ENCODE measurements around the gene CYB5RL.

Gene CYB5RL

GRCh38 chr1:54177726-54178125, 22.1 kb downstream of the CYB5RL start:
- no peak for FAIRE-seq
- TF ChIP-seq POU2F2 (IDR thresholded peaks at IDR 0.05; ENCODE audit: low read depth, low read length) (no peak), POLR2A (IDR thresholded peaks at IDR 0.05; ENCODE audit: low read depth, low read length) (no peak), PAX5 (IDR thresholded peaks at IDR 0.05; ENCODE audit: insufficient read depth, low read length, severe bottlenecking) (no peak), POLR2AphosphoS5 (IDR thresholded peaks at IDR 0.05; ENCODE audit: low read depth, low read length) (no peak), TAF1 (IDR thresholded peaks at IDR 0.05; ENCODE audit: low read depth, low read length) (no peak), SPI1 (IDR thresholded peaks at IDR 0.05; ENCODE audit: low read depth, low read length) (no peak)
- DNase-seq (ENCODE audit: insufficient read length, low spot score): no peak

- FAIRE-seq (no peak), DNase-seq (ENCODE audit: insufficient read length, low spot score) (no peak)
- no peak for TF ChIP-seq PAX5 (IDR thresholded peaks at IDR 0.05; ENCODE audit: insufficient read depth, low read length, severe bottlenecking)
- TF ChIP-seq POU2F2 (IDR thresholded peaks at IDR 0.05; ENCODE audit: low read depth, low read length): no peak
- TF ChIP-seq POLR2AphosphoS5 (IDR thresholded peaks at IDR 0.05; ENCODE audit: low read depth, low read length): no peak
- TF ChIP-seq TAF1 (IDR thresholded peaks at IDR 0.05; ENCODE audit: low read depth, low read length): no peak
- no peak for TF ChIP-seq POLR2A (IDR thresholded peaks at IDR 0.05; ENCODE audit: low read depth, low read length)
- no peak for TF ChIP-seq SPI1 (IDR thresholded peaks at IDR 0.05; ENCODE audit: low read depth, low read length)
Observed at GRCh38 chr1:54176621-54177327, 23.1 kb downstream of the CYB5RL start.

GRCh38 chr1:54174106-54174505, 25.7 kb downstream of the CYB5RL start:
- DNase-seq (ENCODE audit: insufficient read length, low spot score) (no peak), FAIRE-seq (no peak)
- TF ChIP-seq TAF1 (IDR thresholded peaks at IDR 0.05; ENCODE audit: low read depth, low read length) (no peak), POU2F2 (IDR thresholded peaks at IDR 0.05; ENCODE audit: low read depth, low read length) (no peak), PAX5 (IDR thresholded peaks at IDR 0.05; ENCODE audit: insufficient read depth, low read length, severe bottlenecking) (no peak), POLR2AphosphoS5 (IDR thresholded peaks at IDR 0.05; ENCODE audit: low read depth, low read length) (no peak), SPI1 (IDR thresholded peaks at IDR 0.05; ENCODE audit: low read depth, low read length) (no peak), POLR2A (IDR thresholded peaks at IDR 0.05; ENCODE audit: low read depth, low read length) (no peak)

- no peak for TF ChIP-seq TAF1 (IDR thresholded peaks at IDR 0.05; ENCODE audit: low read depth, low read length)
- TF ChIP-seq POLR2A (IDR thresholded peaks at IDR 0.05; ENCODE audit: low read depth, low read length): no peak
- TF ChIP-seq PAX5 (IDR thresholded peaks at IDR 0.05; ENCODE audit: insufficient read depth, low read length, severe bottlenecking): no peak
- TF ChIP-seq SPI1 (IDR thresholded peaks at IDR 0.05; ENCODE audit: low read depth, low read length): no peak
- no peak for TF ChIP-seq POLR2AphosphoS5 (IDR thresholded peaks at IDR 0.05; ENCODE audit: low read depth, low read length)
- no peak for TF ChIP-seq POU2F2 (IDR thresholded peaks at IDR 0.05; ENCODE audit: low read depth, low read length)
- DNase-seq (ENCODE audit: insufficient read length, low spot score): no peak
- FAIRE-seq: no peak
Observed at GRCh38 chr1:54173681-54174080, 26.1 kb downstream of the CYB5RL start.

GRCh38 chr1:54172614-54173599, 26.9 kb downstream of the CYB5RL start:
- no peak for DNase-seq (ENCODE audit: insufficient read length, low spot score)
- FAIRE-seq: no peak

GRCh38 chr1:54171606-54172005, 28.2 kb downstream of the CYB5RL start:
- no peak for FAIRE-seq
- TF ChIP-seq SPI1 (IDR thresholded peaks at IDR 0.05; ENCODE audit: low read depth, low read length) (no peak), POLR2AphosphoS5 (IDR thresholded peaks at IDR 0.05; ENCODE audit: low read depth, low read length) (no peak), POLR2A (IDR thresholded peaks at IDR 0.05; ENCODE audit: low read depth, low read length) (no peak), POU2F2 (IDR thresholded peaks at IDR 0.05; ENCODE audit: low read depth, low read length) (no peak), PAX5 (IDR thresholded peaks at IDR 0.05; ENCODE audit: insufficient read depth, low read length, severe bottlenecking) (no peak), TAF1 (IDR thresholded peaks at IDR 0.05; ENCODE audit: low read depth, low read length) (no peak)
- DNase-seq (ENCODE audit: insufficient read length, low spot score): no peak

More at GRCh38 chr1:54172614-54173599, 26.9 kb downstream of the CYB5RL start:
- TF ChIP-seq SPI1 (IDR thresholded peaks at IDR 0.05; ENCODE audit: low read depth, low read length) (no peak), POU2F2 (IDR thresholded peaks at IDR 0.05; ENCODE audit: low read depth, low read length) (no peak), POLR2AphosphoS5 (IDR thresholded peaks at IDR 0.05; ENCODE audit: low read depth, low read length) (no peak), TAF1 (IDR thresholded peaks at IDR 0.05; ENCODE audit: low read depth, low read length) (no peak), PAX5 (IDR thresholded peaks at IDR 0.05; ENCODE audit: insufficient read depth, low read length, severe bottlenecking) (no peak), POLR2A (IDR thresholded peaks at IDR 0.05; ENCODE audit: low read depth, low read length) (no peak)

GRCh38 chr1:54171016-54171415, 28.8 kb downstream of the CYB5RL start:
- no peak for DNase-seq (ENCODE audit: insufficient read length, low spot score)
- FAIRE-seq: no peak
- TF ChIP-seq PAX5 (IDR thresholded peaks at IDR 0.05; ENCODE audit: insufficient read depth, low read length, severe bottlenecking) (no peak), TAF1 (IDR thresholded peaks at IDR 0.05; ENCODE audit: low read depth, low read length) (no peak), SPI1 (IDR thresholded peaks at IDR 0.05; ENCODE audit: low read depth, low read length) (no peak), POLR2A (IDR thresholded peaks at IDR 0.05; ENCODE audit: low read depth, low read length) (no peak), POLR2AphosphoS5 (IDR thresholded peaks at IDR 0.05; ENCODE audit: low read depth, low read length) (no peak), POU2F2 (IDR thresholded peaks at IDR 0.05; ENCODE audit: low read depth, low read length) (no peak)

- DNase-seq (ENCODE audit: insufficient read length, low spot score) (no peak), FAIRE-seq (no peak)
- TF ChIP-seq POLR2AphosphoS5 (IDR thresholded peaks at IDR 0.05; ENCODE audit: low read depth, low read length) (no peak), POU2F2 (IDR thresholded peaks at IDR 0.05; ENCODE audit: low read depth, low read length) (no peak), SPI1 (IDR thresholded peaks at IDR 0.05; ENCODE audit: low read depth, low read length) (no peak), POLR2A (IDR thresholded peaks at IDR 0.05; ENCODE audit: low read depth, low read length) (no peak), TAF1 (IDR thresholded peaks at IDR 0.05; ENCODE audit: low read depth, low read length) (no peak), PAX5 (IDR thresholded peaks at IDR 0.05; ENCODE audit: insufficient read depth, low read length, severe bottlenecking) (no peak)
Observed at GRCh38 chr1:54169068-54169467, 30.8 kb downstream of the CYB5RL start.

Data from GM12891 (cell line).